HG03097 (cell line): ENCODE data around the gene SAMD7.

Experiments used
- ATAC-seq: cut with Tn5 transposase; IDR thresholded peaks from one replicate; pipeline ENCODE4 v1.9.1; 2021; ENCODE audit not compliant: unreplicated experiment, low FRiP score

SAMD7 gene

GRCh38 chr3:169907476-169907875 is 3.9 kb upstream of the SAMD7 start:
- ATAC-seq = no peak

- no peak for ATAC-seq
These were observed 3.4 kb upstream of the SAMD7 start for GRCh38 chr3:169907944-169908343.

- no peak for ATAC-seq
These were observed 2.0 kb downstream of the SAMD7 start for GRCh38 chr3:169913323-169913722.

- ATAC-seq = no peak
These were observed 2.9 kb downstream of the SAMD7 start for GRCh38 chr3:169914321-169914720.

- no peak for ATAC-seq
These were observed 11.8 kb downstream of the SAMD7 start for GRCh38 chr3:169923189-169923588.

GRCh38 chr3:169923831-169924230 is 12.5 kb downstream of the SAMD7 start:
- ATAC-seq = no peak

GRCh38 chr3:169929830-169930519 is 18.6 kb downstream of the SAMD7 start:
- ATAC-seq = no peak

- no peak for ATAC-seq
These were observed 19.5 kb downstream of the SAMD7 start for GRCh38 chr3:169930843-169931242.

GRCh38 chr3:169931747-169932520 is 20.6 kb downstream of the SAMD7 start:
- ATAC-seq = peak; percentile 94

- no peak for ATAC-seq
These were observed 27.9 kb downstream of the SAMD7 start for GRCh38 chr3:169939320-169939719.

- no peak for ATAC-seq
These were observed 28.4 kb downstream of the SAMD7 start for GRCh38 chr3:169939751-169940150.

- ATAC-seq = peak; percentile 77
These were observed 29.3 kb downstream of the SAMD7 start for GRCh38 chr3:169940470-169941181.

GRCh38 chr3:169945313-169945712 is 33.9 kb downstream of the SAMD7 start:
- peak; percentile 67 for ATAC-seq

GRCh38 chr3:169946336-169946735 is 35.0 kb downstream of the SAMD7 start:
- ATAC-seq = no peak

GRCh38 chr3:169948559-169949448 is 37.4 kb downstream of the SAMD7 start:
- ATAC-seq = no peak

GRCh38 chr3:169952045-169952444 is 40.7 kb downstream of the SAMD7 start:
- no peak for ATAC-seq

- ATAC-seq = no peak
These were observed 42.2 kb downstream of the SAMD7 start for GRCh38 chr3:169953462-169954141.

- ATAC-seq = no peak
These were observed 42.9 kb downstream of the SAMD7 start for GRCh38 chr3:169954142-169954756.

- ATAC-seq = no peak
These were observed 44.0 kb downstream of the SAMD7 start for GRCh38 chr3:169955406-169955805.
